Right hindlimb (tissue), 1 donor: ENCODE data around the gene IFIH1.

Experiments used
- DNase-seq: peaks from one replicate; pipeline ENCODE4 v3.0.0-alpha.2; 2018

IFIH1 gene

DNA sequence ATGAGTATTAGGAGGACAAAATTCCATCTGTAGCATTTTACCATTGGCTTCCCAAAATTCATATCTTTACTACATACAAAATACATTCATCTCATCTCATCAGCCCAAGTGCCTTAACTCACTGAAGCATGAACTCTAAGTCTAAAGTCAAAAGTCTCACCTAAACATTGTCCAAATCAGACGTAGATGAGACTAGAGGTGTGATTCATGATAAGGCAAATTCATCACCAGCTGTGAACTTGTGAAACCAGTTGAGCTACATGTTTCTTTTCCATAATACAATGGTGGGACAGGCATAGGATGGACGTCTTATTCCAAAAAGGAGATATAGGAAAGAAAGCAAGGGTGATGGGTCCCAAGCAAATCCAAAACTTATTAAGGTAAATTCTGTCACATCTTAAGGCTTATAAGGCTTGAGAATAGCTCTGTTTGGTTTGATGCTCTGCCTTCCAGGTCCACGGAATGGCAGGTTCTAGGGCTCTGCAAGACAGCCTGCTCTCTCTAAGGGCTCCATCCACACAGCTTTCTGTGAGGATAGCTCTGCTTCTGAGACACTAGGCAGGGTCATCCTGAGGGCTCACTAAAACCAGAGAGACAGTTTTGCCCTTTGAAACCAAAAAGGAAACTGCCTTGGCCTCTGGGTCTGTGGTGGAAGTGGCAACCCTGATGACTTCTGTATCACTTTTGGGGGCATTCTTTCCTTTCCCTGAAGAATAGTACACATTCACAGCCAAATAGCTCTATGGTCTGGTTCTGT is 9.6 kb downstream of the IFIH1 start:
- DNase-seq = no peak

GRCh38 chr2:162305901-162306300 is 12.6 kb downstream of the IFIH1 start:
- no peak for DNase-seq

DNA sequence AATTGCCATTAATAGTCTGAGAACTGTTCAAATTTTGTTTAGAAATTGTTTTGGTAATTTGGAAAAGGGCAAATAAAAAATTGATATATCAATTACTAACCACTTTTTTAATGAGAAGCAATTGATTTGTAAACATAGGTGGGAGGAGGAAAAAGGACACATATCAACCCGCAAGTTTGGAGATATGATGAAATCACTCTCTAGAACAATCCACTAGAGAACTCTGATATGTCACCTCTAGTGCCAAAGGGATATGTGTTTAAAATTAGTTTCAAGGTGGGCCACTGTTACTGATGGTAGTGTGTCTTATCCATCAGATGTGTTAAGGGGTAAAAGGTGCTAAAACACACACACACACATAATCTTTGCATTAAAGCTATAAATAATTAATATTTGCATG is 16.6 kb downstream of the IFIH1 start:
- no peak for DNase-seq

DNA sequence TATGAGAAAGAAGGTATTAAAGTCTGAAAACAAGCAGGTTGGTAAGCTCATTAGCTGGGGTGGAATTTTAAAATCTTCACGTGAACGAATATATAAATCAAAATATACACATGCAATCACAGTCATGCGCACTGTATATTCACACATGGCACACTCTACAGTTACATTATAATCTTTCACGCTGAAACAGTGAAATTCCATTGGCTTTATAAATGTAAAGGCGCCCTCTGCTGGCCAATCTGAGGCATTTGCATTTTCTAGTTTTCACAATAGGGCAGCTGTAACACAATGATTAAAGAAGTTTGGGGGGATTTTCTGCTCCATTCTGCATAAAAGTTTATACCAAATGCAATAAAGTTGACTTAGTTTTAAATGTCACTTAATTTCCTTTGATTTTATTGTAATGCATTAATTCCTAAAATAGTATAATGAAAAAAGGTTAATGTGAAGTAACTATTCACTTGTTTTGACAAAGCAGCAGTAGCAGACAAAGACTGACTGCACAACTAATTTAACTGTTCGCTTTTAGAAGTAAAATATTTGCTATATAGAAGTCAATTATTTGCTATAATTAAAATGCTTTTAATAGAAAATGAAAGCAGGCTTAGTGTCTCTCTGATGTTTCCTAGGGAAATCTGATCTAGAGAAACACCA is 17.2 kb downstream of the IFIH1 start:
- peak; percentile 60 for DNase-seq

GRCh38 chr2:162300266-162300665 is 18.2 kb downstream of the IFIH1 start:
- no peak for DNase-seq

GRCh38 chr2:162298669-162299335 is 19.7 kb downstream of the IFIH1 start:
- DNase-seq = no peak

- peak; percentile 48 for DNase-seq
Measured at GRCh38 chr2:162297925-162298552, 20.4 kb downstream of the IFIH1 start.

DNA sequence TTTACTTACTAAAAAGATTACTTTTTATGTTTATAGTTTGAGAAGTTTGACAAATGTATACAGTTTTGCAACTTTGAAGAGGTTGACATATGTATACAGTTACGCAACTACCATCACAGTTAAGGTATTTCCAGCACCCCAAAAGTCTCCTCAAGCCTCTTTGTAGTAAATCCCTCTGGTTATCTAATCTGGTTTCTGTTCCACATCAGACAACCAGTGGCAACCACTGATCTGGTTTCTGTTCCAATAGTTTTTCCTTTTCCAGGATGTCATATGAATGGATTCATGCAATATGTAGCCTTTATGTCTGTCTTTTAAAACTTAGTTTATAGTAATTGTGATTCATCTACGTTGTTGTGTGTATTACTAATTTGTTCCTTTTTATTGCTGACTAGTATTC is 23.5 kb downstream of the IFIH1 start:
- no peak for DNase-seq

DNA sequence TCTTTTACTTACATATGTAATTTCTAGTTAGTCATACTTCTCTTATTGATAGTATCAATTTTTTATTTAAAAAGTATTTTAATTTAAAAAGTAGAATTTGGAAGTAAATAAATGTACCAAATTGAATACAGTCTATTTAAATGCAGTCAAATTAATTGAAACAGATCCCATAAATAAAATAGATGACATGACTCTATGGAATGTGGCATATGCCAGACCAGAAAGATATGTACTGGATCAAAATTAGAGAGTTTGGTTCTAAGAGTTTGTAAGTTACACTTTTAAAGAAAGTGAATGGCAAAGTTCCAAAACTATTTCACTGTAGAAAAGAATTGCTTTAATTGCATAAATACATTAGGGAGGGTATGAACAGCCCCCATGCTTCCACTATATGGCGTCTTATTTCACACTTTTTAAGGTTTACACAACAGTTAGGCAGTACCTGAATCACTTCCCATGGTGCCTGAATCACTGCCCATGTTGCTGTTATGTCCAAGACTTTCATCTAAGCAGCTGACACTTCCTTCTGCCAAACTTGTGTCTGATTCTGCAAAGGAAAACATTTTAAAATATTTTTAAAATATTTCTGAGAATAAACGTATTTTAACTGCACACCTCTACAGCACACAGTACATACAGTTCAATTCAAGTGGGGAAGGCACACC is 25.2 kb downstream of the IFIH1 start:
- no peak for DNase-seq

GRCh38 chr2:162291748-162292147 is 26.7 kb downstream of the IFIH1 start:
- DNase-seq = no peak

- no peak for DNase-seq
Measured at GRCh38 chr2:162282765-162283425, 35.6 kb downstream of the IFIH1 start.

DNA sequence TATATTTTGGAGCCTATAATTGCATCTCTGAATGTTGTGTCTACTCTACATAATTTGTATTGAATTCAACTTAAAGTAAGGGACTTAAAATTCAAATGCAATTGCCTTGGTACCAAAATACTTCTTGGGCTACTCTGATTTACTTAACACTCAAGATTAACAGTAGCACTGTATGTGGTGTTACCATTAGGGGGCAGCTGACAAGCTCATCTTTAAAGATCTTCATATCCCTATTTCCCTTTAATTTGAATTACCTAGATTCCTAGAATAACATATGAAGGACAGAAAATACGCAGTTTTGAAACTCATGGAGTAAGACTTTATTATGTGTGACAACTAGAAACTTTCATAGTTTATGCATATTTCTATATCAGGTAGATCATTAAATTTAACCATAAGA is 37.8 kb downstream of the IFIH1 start:
- DNase-seq = no peak

DNA sequence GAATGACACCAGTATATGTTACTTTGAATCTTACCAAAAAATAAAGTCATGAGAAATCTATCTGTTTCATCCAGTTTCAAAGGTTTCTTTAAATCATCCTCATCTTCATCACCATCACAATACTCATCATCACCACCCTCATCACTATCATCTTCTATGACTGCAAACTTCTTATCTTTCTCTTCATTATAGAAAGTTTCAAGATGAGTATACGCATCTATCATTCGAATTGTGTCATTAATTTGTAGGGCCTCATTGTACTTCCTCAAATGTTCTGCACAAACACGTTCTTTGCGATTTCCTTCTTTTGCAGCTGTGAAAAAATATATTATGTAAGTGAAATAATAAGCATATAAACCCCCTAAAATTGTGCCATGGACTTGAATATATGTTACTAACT is 41.1 kb downstream of the IFIH1 start:
- DNase-seq = no peak

DNA sequence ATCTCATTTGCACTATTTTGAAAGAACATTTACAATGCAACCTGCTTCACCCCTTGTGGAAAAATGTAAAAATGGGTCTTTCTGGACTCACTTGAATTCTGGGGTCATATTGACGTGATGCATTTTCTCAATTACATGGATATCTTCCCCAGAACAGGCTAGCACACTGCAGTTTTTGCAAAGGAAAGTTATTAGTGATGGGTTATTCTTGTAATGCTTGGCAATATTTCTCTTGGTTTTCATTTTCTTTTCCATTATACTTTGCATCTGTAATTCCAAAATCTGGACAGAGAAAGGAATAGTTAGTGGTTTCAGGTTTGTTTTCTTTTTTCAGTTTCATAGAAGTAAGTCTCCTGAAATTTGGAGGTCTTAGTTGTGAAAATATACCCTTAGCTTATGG is 50.5 kb downstream of the IFIH1 start:
- DNase-seq = no peak

DNA sequence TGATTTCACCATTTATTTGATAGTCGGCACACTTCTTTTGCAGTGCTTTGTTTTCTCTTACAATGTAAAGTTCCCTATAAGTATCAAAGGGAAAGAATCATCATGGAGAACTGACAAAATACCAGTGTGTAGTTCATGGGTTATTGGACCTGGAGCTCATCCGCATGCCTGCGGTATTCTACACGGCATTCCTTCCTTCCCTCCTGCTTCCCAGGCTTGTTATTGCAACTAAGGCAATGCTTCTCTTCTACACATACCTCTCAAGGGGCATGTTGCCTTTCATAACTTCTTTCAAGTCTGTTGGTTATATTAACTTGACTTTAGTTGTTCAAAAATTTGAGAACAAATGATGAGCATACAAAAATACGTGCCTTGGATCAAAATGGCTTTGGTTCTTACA is 51.0 kb downstream of the IFIH1 start:
- DNase-seq = no peak

DNA sequence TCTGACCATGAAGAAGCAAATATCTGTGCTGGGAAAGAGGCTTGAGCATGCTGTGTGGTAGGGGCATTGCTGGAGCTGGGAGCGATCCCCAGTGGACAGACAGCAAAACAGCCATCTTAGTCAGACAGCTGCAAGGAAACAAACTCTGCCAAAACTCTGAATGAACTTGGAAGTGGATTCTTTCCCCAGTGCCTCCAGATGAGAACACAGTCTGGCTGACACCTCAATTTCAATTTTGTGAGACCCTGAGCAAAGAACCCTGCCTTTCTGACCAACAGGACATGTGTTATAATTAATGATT is 52.1 kb downstream of the IFIH1 start:
- DNase-seq = peak; percentile 74

DNA sequence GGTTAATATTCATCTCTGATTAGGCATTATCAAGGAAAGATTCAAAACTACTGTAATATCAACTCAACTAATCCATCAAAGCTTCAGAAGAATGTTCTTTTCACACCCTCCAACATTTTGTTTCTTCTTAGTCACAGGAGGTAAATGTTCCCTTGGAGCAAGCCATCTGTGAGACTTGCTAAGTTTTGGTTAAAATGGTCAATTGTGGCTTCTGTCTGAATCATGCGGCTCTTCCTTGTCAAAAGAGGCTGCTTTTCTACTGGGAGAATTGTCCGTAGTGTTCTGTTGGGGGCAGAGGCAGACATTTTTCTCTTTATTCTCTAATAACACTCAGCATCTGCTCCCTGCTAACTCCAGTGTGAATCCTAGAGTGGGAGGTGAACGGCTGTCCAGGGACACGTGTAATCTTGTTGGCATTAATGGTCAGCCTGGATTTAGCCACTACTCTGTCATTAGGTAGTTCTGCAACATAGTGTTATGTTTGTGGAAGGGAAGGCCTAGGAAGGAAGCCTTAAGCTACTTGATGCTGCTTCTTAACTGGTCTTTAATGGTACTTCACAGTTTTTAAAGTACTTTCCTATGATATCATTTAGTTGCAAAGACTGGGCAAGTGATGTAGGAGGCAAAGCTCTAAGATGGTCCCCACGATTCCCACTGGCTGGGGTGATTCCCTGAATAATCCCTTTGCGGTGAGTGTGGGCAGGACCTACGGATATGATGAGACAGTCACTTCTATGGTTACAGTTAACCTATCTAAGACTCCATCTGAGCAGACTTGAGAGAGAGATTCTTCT is 52.6 kb downstream of the IFIH1 start:
- DNase-seq = peak; percentile 42

DNA sequence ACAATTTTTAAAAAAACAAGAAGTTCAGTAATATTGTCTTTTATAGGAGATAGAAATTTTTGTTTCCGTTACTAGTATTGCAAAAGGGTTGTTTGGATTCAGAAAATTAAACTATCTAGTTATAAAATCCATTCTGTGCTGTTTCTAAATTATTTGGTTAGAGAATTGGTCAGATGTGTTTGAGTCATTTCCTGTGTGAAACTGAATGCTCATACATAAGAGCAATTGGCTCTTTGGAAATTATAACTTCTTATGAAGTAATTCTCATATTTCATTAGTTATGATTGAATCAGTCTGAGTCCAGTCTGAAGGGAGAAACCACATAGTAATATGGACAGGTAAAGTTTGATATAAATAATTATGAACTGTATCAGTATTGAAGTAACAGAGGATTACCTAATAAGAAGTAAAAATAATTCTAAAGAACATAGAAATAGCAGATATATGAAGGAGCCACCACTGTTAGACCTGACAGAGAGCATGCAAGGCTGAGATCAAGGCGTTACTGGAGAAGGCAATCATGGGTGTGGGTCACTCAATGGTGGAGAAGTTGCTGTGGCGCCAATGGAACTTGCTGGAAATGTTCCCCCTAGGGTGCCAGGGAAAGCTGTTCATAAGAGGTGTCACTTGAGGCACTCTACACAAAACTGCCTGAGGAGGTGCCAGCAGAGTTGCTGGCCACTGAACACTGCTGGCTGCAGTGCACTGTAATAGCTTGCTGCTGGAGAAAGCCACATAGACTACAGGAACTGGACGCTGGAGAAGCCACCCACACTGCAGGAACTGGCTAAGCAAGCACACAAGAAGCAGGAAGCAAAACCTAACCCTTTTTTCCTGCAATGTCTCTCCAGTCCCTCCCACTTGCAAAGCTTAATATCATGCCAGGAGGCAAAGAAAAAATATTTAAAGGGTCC is 57.2 kb downstream of the IFIH1 start:
- peak; percentile 79 for DNase-seq

DNA sequence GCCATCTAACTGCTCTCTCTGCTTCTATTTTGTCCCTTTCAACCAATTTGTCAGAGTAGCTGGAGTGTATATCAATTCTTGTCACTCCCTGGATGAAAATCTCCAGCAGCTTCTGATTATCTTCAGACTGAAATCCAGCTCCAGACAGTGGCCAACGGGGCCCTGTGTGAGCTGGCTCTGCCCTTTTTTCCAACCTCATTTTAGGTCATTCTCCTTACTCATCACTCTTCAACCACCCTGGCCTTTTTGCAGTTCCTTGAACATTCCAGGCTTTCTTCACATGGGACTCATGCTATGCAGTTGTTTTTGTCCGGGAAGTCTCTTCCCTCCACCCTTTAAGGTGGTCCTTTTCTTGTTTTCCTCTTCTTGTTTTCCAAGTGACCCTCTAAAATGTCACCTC is 59.8 kb downstream of the IFIH1 start:
- no peak for DNase-seq

DNA sequence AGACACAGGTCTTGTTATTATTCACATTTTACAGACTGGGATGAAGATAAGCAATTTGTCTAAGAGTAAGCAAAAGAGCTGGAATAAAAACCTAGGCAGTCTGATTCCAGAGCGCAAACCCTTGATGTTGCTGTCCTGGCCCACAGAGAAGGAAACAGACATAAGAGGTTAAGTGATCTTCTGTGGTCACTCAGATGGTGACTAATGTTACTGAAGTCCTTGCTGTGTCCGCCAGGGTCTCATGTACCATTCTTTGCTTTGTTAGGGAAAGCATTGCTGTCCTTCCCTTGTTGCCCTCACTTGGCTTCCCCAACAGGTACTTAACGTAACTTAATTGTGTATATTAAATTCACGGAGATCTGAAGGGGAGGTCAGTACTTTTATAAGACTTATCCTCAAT is 60.3 kb downstream of the IFIH1 start:
- DNase-seq = no peak

GRCh38 chr2:162257425-162257824 is 61.1 kb downstream of the IFIH1 start:
- DNase-seq = no peak
